IMR-90 (cell line): ENCODE results near the gene SLC25A28. TPM values are rescaled to one million over a fixed set of nuclear protein-coding genes. Genes with fewer than 3 reads are reported as not detected.
A peak's percentile ranks its signal among the peaks of the same experiment; 100 is the strongest.
"Not testable (repeated sequence)": the region's sequence is repeated elsewhere in the genome, so short reads cannot be mapped to it uniquely, and the experiment has no call there.

Source experiments
- ATAC-seq: fragments of 200-7000 bp; cut with Tn5 transposase; 2 replicates; pipeline ENCODE4 v1.9.1; 2020; ENCODE audit warnings: low read depth, mild to moderate bottlenecking, moderate library complexity
- BruUV-seq: library from RNA; stranded (reverse); fragments of 400-500 nt; replicated peaks from 2 replicates; lab custom pipeline; 2021; lab: Mats Ljungman, UMichigan
- CTCF ChIA-PET: fragments of 300-600 bp; formaldehyde crosslinking; extraction: SDS; loops from one replicate; lab custom pipeline; 2021; ENCODE audit warnings: antibody characterized with exemption; lab: Yijun Ruan, JAX
- POLR2A ChIA-PET: fragments of 300-600 bp; sonication (Branson Sonifier 250); formaldehyde crosslinking; loops from one replicate; lab custom pipeline; 2022; ENCODE audit warnings: antibody characterized with exemption; ENCODE audit not compliant: unreplicated experiment; lab: Charles Lee
- DNase-seq: peaks from one replicate; pipeline ENCODE4 v3.0.0; 2013
- H2AFZ ChIP-seq: replicated peaks from 2 replicates; pipeline ENCODE3; 2013; ENCODE audit warnings: low read length, mild to moderate bottlenecking; ENCODE audit not compliant: poor library complexity
- H2AK5ac ChIP-seq: 2 replicates; pipeline ENCODE4 v1.6.1; 2013; ENCODE audit warnings: low read depth, low read length, inconsistent platforms
- H2AK9ac ChIP-seq: replicated peaks from 2 replicates; pipeline ENCODE3; 2013; ENCODE audit warnings: mild to moderate bottlenecking, low read depth, low read length, moderate library complexity; ENCODE audit not compliant: poor library complexity
- H2BK120ac ChIP-seq: 2 replicates; pipeline ENCODE4 v1.6.1; 2013; ENCODE audit warnings: low read depth, low read length, inconsistent platforms
- H2BK15ac ChIP-seq: 3 replicates; pipeline ENCODE4 v1.6.1; 2013; ENCODE audit warnings: low read depth, low read length, inconsistent platforms
- H2BK20ac ChIP-seq: 2 replicates; pipeline ENCODE4 v1.6.1; 2013; ENCODE audit warnings: low read depth, mild to moderate bottlenecking, inconsistent platforms, low read length, moderate library complexity
- H2BK5ac ChIP-seq: 2 replicates; pipeline ENCODE4 v1.6.1; 2013; ENCODE audit warnings: mild to moderate bottlenecking, low read depth, low read length, inconsistent platforms; ENCODE audit not compliant: poor library complexity, severe bottlenecking
- H3K14ac ChIP-seq: replicated peaks from 2 replicates; pipeline ENCODE4 v1.6.1; 2013; ENCODE audit warnings: low read depth, low read length, inconsistent platforms
- H3K18ac ChIP-seq: 2 replicates; pipeline ENCODE4 v1.6.1; 2013; ENCODE audit warnings: low read depth, low read length, control low read depth
- H3K23ac ChIP-seq: 2 replicates; pipeline ENCODE4 v1.6.1; 2013; ENCODE audit warnings: low read depth, low read length, inconsistent platforms
- H3K27ac ChIP-seq: 2 replicates; pipeline ENCODE4 v1.5.1; 2013; ENCODE audit warnings: mild to moderate bottlenecking, control low read depth, low read length; ENCODE audit not compliant: insufficient read depth
- H3K27me3 ChIP-seq: 2 replicates; pipeline ENCODE4 v1.6.1; 2013; ENCODE audit warnings: low read length; ENCODE audit not compliant: control insufficient read depth, insufficient read depth
- H3K36me3 ChIP-seq: 2 replicates; pipeline ENCODE4 v1.6.1; 2013; ENCODE audit warnings: low read length, mixed read lengths; ENCODE audit not compliant: control insufficient read depth, insufficient read depth
- H3K4ac ChIP-seq: 2 replicates; pipeline ENCODE4 v1.6.1; 2013; ENCODE audit warnings: low read depth, low read length, inconsistent platforms
- H3K4me1 ChIP-seq: 2 replicates; pipeline ENCODE4 v1.6.1; 2013; ENCODE audit warnings: low read length, mixed read lengths; ENCODE audit not compliant: control insufficient read depth, insufficient read depth
- H3K4me2 ChIP-seq: 2 replicates; pipeline ENCODE4 v1.6.1; 2013; ENCODE audit warnings: low read depth, mild to moderate bottlenecking, control low read depth, low read length, moderate library complexity
- H3K4me3 ChIP-seq: 2 replicates; pipeline ENCODE4 v1.5.1; 2013; ENCODE audit warnings: low read depth, mild to moderate bottlenecking, control low read depth, low read length, moderate library complexity; ENCODE audit not compliant: insufficient read depth
- H3K56ac ChIP-seq: 2 replicates; pipeline ENCODE4 v1.6.1; 2013; ENCODE audit warnings: low read length, inconsistent platforms; ENCODE audit not compliant: insufficient read depth; ENCODE audit errors: extremely low read depth
- H3K79me1 ChIP-seq, 2 experiments: 2 replicates each; pipeline ENCODE4 v1.6.1; 2013; ENCODE audit warnings: low read length in 2 of 2, inconsistent platforms in 1 of 2, low read depth in 1 of 2
- H3K9ac ChIP-seq: 2 replicates; pipeline ENCODE4 v1.6.1; 2013; ENCODE audit warnings: low read depth, low read length, control low read depth
- H3K9me1 ChIP-seq: 2 replicates; pipeline ENCODE4 v1.6.1; 2013; ENCODE audit warnings: low read length, inconsistent platforms; ENCODE audit not compliant: insufficient read depth
- H3K9me3 ChIP-seq: 2 replicates; pipeline ENCODE4 v1.6.1; 2013; ENCODE audit warnings: low read length; ENCODE audit not compliant: control insufficient read depth, insufficient read depth
- H4K20me1 ChIP-seq: 2 replicates; pipeline ENCODE4 v1.6.1; 2013; ENCODE audit warnings: low read length, inconsistent platforms; ENCODE audit not compliant: insufficient read depth
- H4K5ac ChIP-seq: 2 replicates; pipeline ENCODE4 v1.6.1; 2013; ENCODE audit warnings: mild to moderate bottlenecking, low read depth, low read length, control low read depth
- H4K8ac ChIP-seq, 2 experiments: 2 replicates each; pipeline ENCODE4 v1.6.1; 2013; ENCODE audit warnings: low read depth in 2 of 2, low read length in 2 of 2, control low read depth in 1 of 2, inconsistent platforms in 1 of 2
- H4K91ac ChIP-seq: 2 replicates; pipeline ENCODE4 v1.6.1; 2013; ENCODE audit warnings: low read depth, low read length, inconsistent platforms; ENCODE audit not compliant: insufficient read depth
- CEBPB ChIP-seq: IDR thresholded peaks from 2 replicates; pipeline ENCODE4 v1.6.1; 2012; ENCODE audit warnings: low read depth, low read length, improper control_type of control experiment
- WGBS, 2 experiments: methylation state at CpG; one replicate each; pipeline versions ENCODE4 v1.1.5 to v1.1.7; 2013; ENCODE audit warnings: missing lambda C conversion rate in 2 of 2; ENCODE audit not compliant: insufficient read length in 1 of 2; ENCODE audit errors: extremely low coverage in 2 of 2; 5-methylcytosine and 5-hydroxymethylcytosine counted together
- dilution Hi-C: fragments of 300-500 bp; cut with HindIII; formaldehyde crosslinking; loops from one replicate; pipeline ENCODE4 v1.14.3; 2018; ENCODE audit warnings: low sequenced_read_pairs; ENCODE audit not compliant: unreplicated experiment
- in situ Hi-C: fragments of 300-500 bp; cut with MboI; formaldehyde crosslinking; loops from 3 replicates; pipeline ENCODE4 v1.14.3; 2019; ENCODE audit warnings: low sequenced_read_pairs, inconsistent platforms, mixed read lengths
- intact Hi-C: fragments of 100-400 bp; cut with micrococcal nuclease; formaldehyde crosslinking; loops from 2 replicates; pipeline ENCODE4 v1.10.0; 2022
- polyA plus RNA-seq, 3 experiments: library from polyadenylated mRNA; depleted of rRNA; stranded (reverse); fragments of >200 nt; gene quantifications; 2 replicates each; pipeline ENCODE4 v1.2.3, GENCODE V29; 2012; ENCODE audit warnings: low replicate concordance in 1 of 3
- total RNA-seq: library from RNA; depleted of rRNA; stranded (reverse); fragments of >200 nt; gene quantifications from 2 replicates; pipeline ENCODE4 v1.2.3, GENCODE V29; 2012

Gene SLC25A28
- total and polyA plus RNA-seq, 2 of the 4 experiments (the other 2 are of a cell fraction), result 13.1 to 29.8 TPM

- CTCF ChIA-PET, in situ Hi-C loops, H2BK15ac ChIP-seq, H3K9me1 ChIP-seq, H4K8ac ChIP-seq, H3K56ac ChIP-seq, H3K27ac ChIP-seq, H3K4me2 ChIP-seq, H3K9ac ChIP-seq, H2BK20ac ChIP-seq, H3K23ac ChIP-seq, BruUV-seq, ATAC-seq, POLR2A ChIA-PET, H3K9me3 ChIP-seq, intact Hi-C loops, DNase-seq, H3K79me1 ChIP-seq, H2BK5ac ChIP-seq, H3K36me3 ChIP-seq, H4K5ac ChIP-seq, dilution Hi-C loops, H2AK9ac ChIP-seq, H3K14ac ChIP-seq, H2AFZ ChIP-seq, H4K91ac ChIP-seq, H3K18ac ChIP-seq, H3K4ac ChIP-seq, H2AK5ac ChIP-seq, H3K4me1 ChIP-seq, H4K20me1 ChIP-seq, H3K4me3 ChIP-seq, H2BK120ac ChIP-seq: not testable (repeated sequence)
- H3K27me3 ChIP-seq, result peaks cover 22% of the 10 kb centered on the region
- WGBS, 2 experiments, result no CpG with 5 or more reads among the region's 4 CpGs
- peak; percentile 49 for TF ChIP-seq CEBPB
Measured at GRCh38 chr10:99596708-99597107, 23.5 kb downstream of the SLC25A28 start.
